Endothelial cell (in vitro differentiated cells): ENCODE data around the gene MYG1. TPM values are rescaled to one million over a fixed set of nuclear protein-coding genes. Genes with fewer than 3 reads are reported as not detected.
A peak's percentile ranks its signal among the peaks of the same experiment; 100 is the strongest.

Experiments
- DNase-seq: peaks from one replicate; pipeline ENCODE4 v3.0.0; 2021; ENCODE audit warnings: low spot score
- H3K27ac Mint-ChIP-seq: one replicate; pipeline ENCODE4 v1.8.0; 2021; ENCODE audit warnings: mixed read lengths, inconsistent platforms; ENCODE audit not compliant: unreplicated experiment
- H3K27me3 Mint-ChIP-seq: one replicate; pipeline ENCODE4 v1.8.0; 2021; ENCODE audit warnings: mild to moderate bottlenecking, moderate library complexity, mixed read lengths, inconsistent platforms; ENCODE audit not compliant: unreplicated experiment
- H3K36me3 Mint-ChIP-seq: one replicate; pipeline ENCODE4 v1.8.0; 2021; ENCODE audit warnings: mild to moderate bottlenecking, low read depth, mixed read lengths, inconsistent platforms; ENCODE audit not compliant: unreplicated experiment
- H3K4me1 Mint-ChIP-seq: one replicate; pipeline ENCODE4 v1.8.0; 2021; ENCODE audit warnings: mild to moderate bottlenecking, mixed read lengths, inconsistent platforms; ENCODE audit not compliant: unreplicated experiment
- H3K4me3 Mint-ChIP-seq: one replicate; pipeline ENCODE4 v1.8.0; 2021; ENCODE audit warnings: mild to moderate bottlenecking, mixed read lengths, inconsistent platforms; ENCODE audit not compliant: unreplicated experiment
- H3K9me3 Mint-ChIP-seq: one replicate; pipeline ENCODE4 v1.8.0; 2021; ENCODE audit warnings: mixed read lengths, inconsistent platforms; ENCODE audit not compliant: unreplicated experiment
- total RNA-seq: library from RNA; stranded (reverse); fragmentation: NEBNext Ultra II Directional; extraction: Animal tissue kit (Norgen Biotek cat#: 25700); gene quantifications from one replicate; pipeline ENCODE4 v1.2.1, GENCODE V29; 2021; ENCODE audit not compliant: unreplicated experiment
- TF ChIP-seq, protein P1 (sequence below): fragments of 200-600 bp; sonication (generic); IDR thresholded peaks from one replicate; pipeline ENCODE4 v1.5.0; 2021; ENCODE audit warnings: antibody characterized with exemption; ENCODE audit not compliant: unreplicated experiment

Gene MYG1
- total RNA-seq, 1 donor from 2014 or later, result 55.3 TPM

DNA sequence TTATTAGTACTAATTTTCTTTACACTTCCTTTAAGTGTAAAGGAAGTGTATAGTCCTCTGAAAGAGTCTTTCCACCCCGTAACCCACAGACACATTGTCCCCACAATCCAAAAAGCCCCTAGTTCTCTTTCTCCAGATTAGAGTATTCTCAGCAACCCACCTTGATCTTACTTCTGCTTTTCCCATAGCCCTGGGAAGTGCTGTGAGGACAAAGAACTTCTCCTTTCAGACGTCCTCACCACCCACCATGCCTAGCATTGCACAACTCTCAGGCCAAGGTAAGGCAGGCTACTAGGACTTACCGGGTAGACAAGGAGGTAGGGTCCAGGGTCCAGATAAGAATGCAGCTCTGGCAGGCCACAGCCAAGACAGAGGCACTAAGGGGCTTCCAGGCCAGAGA lies 14.5 kb downstream of the MYG1 start:
- DNase-seq, result no peak
- TF ChIP-seq, protein P1, sequence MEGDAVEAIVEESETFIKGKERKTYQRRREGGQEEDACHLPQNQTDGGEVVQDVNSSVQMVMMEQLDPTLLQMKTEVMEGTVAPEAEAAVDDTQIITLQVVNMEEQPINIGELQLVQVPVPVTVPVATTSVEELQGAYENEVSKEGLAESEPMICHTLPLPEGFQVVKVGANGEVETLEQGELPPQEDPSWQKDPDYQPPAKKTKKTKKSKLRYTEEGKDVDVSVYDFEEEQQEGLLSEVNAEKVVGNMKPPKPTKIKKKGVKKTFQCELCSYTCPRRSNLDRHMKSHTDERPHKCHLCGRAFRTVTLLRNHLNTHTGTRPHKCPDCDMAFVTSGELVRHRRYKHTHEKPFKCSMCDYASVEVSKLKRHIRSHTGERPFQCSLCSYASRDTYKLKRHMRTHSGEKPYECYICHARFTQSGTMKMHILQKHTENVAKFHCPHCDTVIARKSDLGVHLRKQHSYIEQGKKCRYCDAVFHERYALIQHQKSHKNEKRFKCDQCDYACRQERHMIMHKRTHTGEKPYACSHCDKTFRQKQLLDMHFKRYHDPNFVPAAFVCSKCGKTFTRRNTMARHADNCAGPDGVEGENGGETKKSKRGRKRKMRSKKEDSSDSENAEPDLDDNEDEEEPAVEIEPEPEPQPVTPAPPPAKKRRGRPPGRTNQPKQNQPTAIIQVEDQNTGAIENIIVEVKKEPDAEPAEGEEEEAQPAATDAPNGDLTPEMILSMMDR, result no peak
- Mint-ChIP-seq H3K9me3 (no peaks in the 10 kb centered on the region), H3K27ac (no peak overlapping the region), H3K36me3 (peaks cover 31% of the 10 kb centered on the region), H3K4me1 (no peaks in the 10 kb centered on the region), H3K4me3 (peak overlapping the region; percentile 79), H3K27me3 (peaks cover 2% of the 10 kb centered on the region)

DNA sequence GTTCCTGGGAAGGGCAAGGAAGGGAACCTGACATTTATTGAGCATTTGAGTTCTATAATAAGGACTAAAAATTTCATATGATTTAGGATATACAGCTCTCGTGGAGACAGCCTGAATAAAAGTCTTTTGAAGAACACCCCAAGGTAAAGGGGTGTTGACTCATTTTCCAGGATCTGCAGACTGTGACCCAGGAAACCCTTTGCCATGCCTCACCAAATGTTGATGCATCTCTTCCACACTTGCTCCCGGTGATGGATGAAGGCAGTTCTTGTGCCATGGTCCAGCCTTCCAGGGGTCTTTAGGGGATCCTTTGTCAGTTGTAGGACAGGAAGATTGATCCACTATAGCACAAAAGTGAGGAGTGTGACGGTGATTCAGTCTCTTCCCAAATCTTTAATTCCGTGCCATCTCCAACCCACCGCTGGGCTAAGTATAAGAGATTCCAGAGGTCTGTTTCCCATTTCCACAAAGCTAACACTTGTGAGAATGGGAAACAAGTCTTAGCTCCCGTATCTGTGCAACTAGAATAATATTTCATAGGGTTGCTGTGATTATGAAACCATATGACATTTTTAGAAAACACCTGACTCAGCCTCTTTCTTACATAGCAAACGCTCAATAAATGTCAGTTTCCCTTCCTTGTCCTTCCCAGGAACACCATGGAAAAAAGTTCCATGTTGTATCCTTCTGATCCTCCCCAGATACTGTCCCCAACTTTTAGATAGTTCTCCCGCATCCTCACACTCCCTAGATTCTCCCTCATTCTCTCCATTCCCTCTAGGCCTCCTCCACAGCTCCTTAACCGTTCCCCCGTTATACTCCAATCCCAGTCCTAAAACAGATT lies 21.1 kb downstream of the MYG1 start:
- DNase-seq, result no peak
- TF ChIP-seq, protein P1, result no peak
- Mint-ChIP-seq H3K9me3 (no peaks in the 10 kb centered on the region), H3K27ac (peak overlapping the region; percentile 99), H3K27me3 (peaks cover 4% of the 10 kb centered on the region), H3K36me3 (peaks cover 4% of the 10 kb centered on the region), H3K4me3 (peak overlapping the region; percentile 97), H3K4me1 (peaks cover 22% of the 10 kb centered on the region)

DNA sequence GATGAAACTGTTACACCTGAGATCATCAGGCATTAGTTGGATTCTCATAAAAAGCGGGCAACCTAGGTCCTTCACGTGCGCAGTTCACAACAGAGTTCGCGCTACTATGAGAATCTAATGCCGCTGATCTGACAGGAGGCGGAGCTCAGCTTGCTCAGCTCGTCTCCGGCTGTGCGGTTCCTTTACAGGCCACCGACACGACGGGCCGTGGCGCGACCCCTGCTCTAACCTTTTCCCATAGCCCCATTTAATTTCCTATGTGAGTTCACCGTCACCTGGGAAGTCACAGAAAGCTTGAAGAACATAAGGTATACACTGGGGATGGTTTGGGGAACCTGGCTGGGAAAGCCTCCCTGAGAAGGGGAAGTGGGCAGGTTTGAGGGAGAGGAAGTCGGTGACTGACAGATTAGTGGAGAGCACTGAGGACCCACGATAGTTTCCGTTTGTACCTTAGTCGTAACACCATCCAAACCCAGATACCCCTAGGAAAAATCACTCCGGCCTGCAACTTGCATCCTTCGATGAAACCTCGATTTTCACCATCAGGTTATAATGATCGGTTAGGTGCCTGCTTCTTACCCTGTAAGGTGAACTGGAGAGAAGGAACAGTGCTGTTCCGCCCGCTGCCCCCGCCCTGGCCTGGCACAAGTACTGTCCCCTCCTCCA lies 24.8 kb downstream of the MYG1 start:
- peak overlapping the region; percentile 87 for H3K4me3 Mint-ChIP-seq
- H3K27ac Mint-ChIP-seq, result peak overlapping the region; percentile 85
- H3K4me1 Mint-ChIP-seq, result peaks cover 34% of the 10 kb centered on the region
- TF ChIP-seq, protein P1, result no peak
- peaks cover 12% of the 10 kb centered on the region for H3K27me3 Mint-ChIP-seq
- no peaks in the 10 kb centered on the region for H3K9me3 Mint-ChIP-seq
- DNase-seq, result peak; percentile 38
- peaks cover 6% of the 10 kb centered on the region for H3K36me3 Mint-ChIP-seq

DNA sequence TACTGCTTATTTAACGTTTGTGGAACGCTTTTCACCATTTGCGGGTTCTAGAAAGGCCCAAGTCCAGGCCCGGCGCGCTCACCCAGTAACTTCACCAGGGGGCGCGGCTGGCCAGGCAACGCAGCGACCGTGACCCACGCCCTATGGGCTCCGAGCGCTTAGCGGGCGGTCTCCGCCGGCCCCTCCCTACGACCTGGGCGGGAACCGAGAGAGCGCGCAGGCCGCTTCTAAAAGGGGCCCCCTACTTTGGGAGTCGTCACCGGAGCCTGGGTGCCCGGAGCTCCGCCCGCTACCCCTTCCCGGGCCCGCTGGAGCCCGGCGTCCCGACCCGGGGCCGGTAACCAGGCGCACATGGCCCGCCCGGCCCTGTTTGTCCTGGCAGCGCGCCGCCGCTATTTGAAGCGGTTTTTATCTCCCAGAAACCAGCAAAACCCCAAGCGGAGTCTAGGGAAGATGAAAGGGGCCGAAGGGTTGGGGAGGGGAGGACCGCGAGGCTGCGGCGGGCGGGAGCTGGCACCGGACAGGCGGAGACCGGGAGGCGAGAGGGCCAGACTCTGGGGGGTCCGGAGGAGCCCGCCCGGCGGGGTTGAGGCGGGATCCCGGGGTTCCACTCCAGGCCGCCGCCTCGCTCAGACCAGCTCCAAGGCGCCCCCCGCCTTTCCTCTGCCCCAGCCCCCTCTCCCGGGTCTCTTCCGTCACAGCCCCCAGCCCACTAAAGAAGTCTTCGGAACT lies 25.4 kb downstream of the MYG1 start:
- H3K27me3 Mint-ChIP-seq, result peaks cover 12% of the 10 kb centered on the region

More for the DNA sequence above, 25.4 kb downstream of the MYG1 start:
- no peaks in the 10 kb centered on the region for H3K9me3 Mint-ChIP-seq
- H3K4me1 Mint-ChIP-seq, result peaks cover 36% of the 10 kb centered on the region
- H3K36me3 Mint-ChIP-seq, result peaks cover 9% of the 10 kb centered on the region
- H3K27ac Mint-ChIP-seq, result peak overlapping the region; percentile 85
- H3K4me3 Mint-ChIP-seq, result peak overlapping the region; percentile 87
- TF ChIP-seq, protein P1, result peak; percentile 63
- peak; percentile 88 for DNase-seq
